NCI-H1930 (cell line): Measurements from ENCODE around the gene ACTL8.

Experiments used
- DNase-seq, 2 experiments: peaks; one replicate each; lab custom pipeline; 2025; lab: John Stamatoyannopoulos, UW

Gene ACTL8

DNA sequence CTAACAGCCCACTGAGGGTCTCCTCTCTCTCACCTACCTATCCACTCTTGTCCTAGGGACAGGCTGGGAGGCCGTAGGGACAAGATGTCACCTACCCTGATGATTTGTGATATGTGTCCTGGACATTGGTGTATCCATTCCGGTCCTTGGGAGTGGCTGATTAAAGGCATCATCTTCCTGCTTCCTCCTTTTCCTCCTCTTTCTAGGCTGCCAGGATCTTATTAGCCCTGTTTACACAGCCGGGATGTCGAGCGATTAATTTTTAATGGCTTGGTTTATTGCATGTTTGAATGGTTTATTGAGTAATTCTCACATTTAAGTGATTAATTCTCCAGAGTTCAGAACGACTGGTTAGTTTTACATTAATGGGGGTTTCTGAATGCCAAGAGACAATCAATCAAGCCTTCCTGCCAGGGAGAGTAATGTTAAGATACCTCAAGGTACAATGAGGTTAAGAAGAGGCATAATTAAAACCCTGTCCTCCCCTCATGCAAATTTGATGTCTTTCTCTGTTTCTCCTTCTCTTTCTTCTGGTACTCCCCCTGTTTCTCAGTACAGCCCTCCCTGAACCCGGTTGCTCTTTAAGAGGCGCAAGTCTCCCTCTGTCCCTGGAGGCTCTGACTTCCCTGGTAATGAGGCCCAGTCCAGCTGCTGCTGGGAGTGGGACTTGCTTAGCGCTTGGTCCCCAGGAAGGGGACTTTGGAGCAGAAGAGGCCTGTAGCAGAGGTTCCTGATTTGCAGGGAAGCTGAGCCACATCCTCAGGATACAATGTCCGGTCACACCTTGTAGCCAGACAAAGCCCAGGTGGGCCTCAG, 50.9 kb downstream of the ACTL8 start:
- DNase-seq = no peak

DNA sequence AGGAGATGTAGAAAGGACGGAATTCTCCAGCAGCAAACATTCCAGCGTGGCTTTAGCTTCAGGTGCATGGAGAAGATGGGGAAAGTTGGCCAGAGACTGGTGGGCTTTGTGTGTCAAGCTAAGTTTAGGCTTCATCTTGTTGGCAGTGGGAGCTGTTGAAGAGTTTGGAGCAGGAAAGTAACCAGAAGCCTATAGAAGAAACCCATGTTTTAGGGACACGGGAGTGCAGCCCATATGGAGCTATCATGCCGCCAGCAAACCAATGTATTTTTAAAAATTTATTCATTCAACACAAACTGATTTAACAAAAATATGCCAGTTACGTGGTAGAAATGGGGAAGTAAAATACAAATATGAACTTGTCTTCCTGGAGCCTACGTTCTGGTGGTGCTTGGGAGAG, 53.7 kb downstream of the ACTL8 start:
- no peak for DNase-seq

DNA sequence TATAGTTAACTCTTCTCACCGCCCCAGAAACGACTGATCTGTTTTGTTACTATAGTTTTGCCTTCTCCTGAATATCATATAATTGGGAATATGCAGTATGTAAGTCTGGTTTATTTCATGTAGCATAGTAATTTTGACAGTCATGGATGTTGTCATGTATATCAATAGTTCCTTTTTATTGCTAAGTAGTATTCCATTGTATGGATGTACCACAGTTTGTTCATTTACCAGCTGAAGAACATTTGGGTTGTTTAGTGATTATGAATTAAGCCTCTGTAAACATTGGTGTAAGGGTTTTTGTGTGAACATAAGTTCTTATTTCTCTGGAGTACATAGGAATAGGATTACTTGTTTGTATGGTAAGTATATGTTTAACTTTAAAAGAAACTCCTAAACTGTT, 55.5 kb downstream of the ACTL8 start:
- no peak for DNase-seq

DNA sequence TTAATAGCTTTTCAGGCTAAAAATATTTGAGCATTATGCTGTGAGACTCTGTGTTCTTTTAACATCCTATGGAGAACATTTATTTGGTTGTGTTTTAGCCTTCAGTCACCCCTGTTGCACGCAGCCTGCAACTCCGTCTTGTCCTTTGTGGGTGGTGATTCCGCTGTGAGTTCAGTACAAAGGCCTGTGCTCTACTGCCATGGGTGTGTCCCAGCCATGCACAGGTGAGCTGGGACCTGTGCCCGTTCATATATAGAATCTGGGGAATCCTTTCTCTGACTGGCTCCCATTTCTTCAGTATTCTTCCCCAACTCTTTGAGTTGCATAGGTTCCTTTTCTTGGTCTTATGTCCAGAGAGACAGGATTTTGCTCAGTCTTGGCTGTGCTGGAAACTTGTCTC, 61.4 kb downstream of the ACTL8 start:
- no peak for DNase-seq

DNA sequence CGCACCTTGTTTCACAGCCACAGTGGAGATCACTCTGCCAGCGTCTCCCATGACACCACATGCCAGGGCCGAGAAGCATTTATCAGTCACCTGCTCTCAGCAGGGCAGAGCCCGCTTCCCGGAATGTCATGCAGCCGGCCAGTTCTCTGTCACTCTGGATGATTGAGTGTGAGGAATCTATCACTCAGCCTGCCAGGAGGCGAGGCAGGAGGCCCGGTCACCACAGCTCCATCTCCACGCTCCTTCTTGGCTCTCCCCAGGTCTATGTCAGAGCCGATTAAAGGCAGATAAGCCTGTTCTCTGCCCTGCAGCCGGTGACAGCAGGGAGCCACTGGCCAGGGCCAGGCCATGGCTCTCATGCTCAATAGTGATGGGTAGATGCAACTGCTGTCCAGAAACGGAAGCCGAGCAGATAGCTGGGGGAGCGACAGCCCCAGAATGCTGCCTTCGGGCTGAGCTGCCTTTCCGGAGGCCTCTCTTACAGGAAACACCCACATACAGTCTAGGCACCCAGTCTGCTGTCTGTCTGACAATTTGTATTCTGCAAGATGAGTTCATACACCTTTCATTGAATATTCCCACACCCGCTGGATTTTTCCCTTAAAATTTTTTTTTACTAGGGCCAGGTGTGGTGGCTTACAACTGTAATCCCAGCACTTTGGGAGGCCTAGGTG, 64.1 kb downstream of the ACTL8 start:
- no peak for DNase-seq

DNA sequence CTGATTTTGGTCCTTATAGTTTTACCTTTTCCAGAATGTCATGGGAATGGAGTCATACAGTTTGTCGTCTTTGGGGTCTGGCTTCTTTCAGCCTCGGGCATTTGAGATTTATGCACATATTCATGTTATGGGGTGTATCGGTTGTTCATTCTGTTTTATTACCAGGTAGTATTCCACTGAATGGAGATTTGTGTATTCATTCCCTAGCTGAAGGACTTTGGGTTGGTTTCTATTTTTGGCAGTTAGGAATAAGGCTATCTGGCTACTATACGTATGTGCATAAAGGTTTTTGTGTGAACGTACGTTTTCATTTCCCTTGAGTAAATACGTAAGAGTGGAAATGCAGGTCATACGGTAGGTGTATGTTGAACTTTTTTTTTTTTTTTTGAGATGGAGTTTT, 65.1 kb downstream of the ACTL8 start:
- DNase-seq = no peak

DNA sequence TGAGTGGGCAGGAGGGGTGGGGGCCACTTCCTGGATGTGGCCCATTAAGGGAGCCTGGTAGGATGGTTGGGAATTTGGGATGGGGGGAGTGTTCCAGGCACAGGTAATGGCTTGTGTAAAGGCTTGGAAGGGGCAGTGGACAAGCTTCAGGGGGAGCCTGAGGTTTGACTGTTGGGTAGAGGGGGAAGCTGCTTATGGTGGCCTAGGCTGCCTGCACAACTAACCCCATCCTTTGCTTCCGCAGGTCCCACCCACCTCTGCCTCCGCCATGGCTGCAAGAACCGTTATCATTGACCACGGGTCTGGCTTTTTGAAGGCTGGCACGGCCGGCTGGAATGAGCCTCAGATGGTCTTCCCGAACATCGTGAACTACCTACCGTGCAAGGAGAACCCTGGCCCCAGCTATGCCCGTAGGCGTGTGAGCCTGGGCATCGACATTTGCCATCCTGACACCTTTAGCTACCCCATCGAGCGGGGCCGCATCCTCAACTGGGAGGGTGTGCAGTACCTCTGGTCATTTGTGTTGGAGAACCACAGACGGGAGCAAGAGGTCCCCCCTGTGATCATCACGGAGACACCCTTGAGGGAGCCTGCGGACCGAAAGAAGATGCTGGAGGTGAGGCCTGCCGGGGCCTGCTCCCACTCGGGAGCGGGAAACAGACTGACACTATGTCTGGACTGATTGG, 67.8 kb downstream of the ACTL8 start:
- DNase-seq = no peak

DNA sequence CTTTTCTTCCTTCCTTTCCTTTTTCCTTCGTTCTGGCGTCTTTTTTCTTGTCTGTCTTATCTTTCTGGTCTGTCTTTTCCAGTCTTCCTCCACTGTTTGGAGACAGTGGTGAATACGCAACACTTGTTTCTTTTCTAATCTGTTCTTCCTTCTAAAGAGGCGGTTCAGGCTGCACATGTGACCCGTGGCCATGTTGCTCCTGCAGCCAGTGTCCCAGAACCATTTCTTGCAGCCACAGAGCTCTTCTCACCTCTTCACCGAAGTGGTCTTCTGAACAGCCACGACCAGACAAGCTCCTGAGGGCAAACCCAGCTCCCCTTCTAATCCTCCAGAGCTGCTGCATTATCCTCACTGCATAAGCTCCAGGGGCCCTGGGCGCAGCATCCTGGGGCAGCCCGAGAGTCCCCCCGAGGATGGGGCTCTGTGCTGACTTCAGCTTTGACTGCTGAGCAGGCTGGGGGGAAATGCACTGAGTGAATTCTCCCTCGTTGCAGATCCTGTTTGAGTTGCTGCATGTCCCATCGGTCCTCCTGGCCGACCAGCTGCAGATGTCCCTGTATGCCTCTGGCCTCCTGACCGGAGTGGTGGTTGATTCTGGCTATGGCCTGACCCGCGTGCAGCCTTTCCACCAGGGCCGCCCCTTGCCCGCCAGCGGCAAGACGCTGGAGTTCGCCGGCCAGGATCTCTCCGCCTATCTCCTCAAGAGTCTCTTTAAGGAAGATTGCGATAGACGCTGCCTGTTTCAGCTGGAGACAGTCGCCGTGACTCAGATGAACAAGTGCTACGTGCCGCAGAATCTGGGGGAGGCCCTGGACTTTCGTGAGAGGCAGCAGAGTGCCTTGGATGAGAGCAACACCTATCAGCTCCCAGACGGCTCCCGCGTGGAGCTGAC, 70.4 kb downstream of the ACTL8 start:
- DNase-seq = no peak

DNA sequence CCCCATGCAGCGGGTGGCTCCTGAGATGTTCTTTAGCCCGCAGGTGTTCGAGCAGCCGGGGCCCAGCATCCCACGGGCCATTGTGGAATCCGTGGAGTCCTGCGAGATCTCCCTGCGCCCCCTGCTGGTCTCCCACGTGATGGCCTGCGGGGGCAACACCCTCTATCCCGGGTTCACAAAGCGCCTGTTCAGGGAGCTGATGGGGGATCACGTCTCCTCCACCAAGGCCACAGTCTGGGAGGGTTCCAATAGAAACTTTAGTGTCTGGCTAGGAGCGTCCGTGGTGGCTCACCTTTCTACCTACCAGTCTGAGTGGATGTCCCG, 71.0 kb downstream of the ACTL8 start:
- DNase-seq = peak in 1 of 2 experiments; percentile 2

DNA sequence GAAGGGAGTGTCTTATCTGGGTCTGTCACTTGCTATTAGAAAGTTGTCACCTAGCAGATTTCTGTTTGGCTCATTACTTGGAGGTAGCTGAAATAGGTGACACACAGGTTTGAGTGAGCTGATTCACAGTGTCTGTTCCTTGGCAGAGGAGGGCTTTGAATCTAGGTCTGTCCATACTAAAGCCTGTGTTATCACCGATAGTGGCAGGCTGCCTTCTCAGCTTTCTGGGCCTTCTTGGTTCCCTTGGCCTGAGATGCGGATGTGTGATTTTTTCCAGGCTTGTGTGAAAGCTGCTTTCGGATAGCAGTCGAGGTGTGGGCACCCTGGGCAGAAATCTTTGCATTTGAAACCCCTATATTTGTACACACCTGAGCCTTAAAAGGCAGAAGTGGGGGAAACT, 73.9 kb downstream of the ACTL8 start:
- DNase-seq = no peak

DNA sequence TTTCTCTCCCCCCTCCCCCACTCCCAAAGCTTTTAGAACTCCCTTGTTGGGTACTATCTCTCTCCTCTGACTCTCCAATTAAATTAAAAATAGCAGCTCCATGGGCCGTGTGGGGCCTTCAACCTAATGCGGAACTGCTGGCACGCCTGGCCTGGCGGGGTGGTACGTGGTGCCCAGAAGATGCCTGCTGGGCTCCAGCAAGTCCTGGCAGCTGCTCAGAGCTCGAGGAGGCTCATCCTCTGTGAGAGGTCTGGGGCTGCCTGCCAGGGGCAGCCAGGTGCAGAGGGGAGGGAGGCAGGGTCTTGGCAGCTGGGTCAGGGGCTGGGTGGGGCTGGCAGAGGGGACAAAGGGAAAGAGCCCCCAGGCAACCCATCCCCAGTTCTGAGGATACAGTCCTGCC, 74.4 kb downstream of the ACTL8 start:
- DNase-seq = no peak

DNA sequence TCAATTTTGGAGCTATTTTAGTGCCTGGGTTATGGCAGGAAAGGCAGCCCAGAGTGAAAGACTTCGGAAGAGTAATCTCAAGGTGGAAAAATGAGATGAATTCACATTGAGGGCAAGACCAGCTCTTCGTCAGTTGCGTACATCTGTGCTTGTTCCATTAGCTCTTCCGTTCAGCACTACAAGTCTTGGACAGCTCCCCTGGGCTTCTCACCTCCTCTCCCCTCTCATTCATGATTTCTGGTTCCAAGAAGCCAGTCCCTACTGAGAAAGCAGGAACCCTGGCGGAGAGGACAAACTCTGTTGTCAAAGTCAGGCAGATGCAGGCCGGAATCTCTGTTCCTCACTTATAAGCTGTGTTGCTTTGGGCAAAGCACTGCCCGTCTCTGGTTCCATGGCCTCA, 76.5 kb downstream of the ACTL8 start:
- DNase-seq = no peak

DNA sequence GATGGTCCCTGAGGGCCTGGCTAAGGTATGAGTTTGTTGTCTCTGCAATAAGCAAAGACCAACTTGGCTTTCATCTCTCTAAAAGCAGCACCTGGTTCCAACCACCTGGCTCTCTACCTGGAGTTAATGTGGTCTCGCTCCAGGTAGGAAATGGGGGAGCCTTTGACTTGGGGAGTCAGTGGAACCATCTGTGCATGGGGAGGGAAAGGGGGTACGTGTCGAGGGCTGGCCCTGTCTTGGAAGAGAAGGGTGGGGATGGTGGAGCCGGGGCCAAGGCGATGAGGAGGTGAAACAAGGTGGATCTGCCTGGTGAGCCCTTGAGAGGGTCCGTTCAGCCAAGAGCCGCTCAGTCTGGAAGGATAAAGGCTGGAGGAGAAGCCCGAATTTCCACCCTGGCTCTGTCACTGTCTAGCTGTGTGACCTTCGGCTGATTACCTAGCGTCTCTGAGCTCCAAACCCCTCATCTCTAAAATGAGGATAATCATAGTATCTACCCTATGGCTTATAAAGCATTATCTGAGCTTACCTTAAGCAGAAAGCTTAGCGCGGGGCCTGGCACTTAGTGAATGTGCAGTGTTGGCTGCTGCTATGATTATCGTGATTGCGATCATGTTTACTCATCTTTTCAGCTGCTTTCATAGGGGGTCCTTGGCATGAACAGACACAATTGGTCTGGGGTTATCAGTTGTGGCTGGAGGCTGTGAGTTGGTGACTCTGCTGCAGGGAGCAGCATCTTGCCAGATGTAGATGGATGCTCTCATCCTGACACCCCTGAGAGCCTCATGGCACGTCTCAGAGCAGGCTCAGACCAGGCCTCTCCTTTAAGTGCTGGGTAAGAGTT, 78.7 kb downstream of the ACTL8 start:
- DNase-seq = no peak

DNA sequence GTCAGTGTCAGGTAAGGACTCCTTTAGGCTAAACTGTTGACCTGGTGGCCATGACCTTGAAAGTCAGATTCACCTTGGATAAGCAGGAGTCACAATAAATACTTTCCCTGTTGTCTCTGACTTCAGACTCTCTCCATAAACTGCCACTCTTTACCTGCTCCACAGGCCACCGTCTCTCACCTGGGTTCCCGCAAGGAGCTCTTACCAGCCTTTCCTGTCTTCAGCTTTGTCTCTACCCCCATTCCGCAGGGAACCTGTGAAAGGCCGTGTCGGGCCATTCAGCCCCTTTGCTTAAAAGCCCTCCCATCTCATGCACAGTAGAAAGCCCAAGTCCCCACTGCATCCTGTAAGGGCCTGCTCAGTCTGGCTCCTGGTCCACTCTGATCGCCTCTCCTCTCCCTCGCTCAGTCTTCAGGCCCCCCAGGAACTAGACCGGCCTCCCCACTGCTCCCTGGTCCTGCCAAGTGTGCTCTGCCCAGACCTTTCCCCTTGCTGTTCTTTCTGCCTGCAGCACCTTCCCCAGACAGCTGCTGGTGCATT, 79.5 kb downstream of the ACTL8 start:
- no peak for DNase-seq

DNA sequence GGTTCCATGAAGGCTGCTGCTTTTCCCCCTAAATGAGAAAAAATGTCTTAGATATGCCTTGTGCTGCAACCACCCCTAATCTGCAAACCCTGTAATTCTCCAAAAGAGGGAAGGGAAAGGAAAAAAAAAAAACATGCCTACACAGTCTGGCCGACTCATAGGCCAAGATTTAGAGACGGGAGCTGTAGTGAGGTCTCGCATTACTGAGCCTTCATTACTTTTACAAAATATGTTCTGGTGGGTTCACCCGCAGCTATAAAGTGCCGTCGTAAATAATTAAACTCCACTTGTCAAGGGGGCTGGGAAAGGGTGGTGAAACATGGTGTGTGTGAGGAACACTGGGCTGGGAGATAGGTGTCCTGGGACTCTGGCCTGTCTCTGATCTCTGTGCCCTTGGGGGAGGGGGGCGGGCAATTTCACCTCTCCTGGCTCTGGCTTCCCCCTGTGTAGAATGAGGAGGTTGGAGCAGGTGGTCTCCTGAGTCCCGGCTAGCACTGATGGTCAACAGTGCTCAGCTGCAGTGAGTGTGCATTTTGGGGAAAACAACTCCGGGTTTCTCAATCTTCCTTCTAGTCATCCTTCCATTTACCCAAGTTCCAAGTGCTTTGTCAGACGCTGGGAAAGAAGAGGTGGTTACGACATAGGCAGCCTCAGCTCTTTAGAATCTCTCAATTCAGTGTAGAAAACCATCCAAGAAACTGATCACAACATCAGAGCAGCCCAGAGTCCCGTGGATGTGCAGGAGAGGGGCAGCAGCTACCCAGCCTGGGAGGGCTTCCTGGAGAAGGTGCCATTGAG, 82.3 kb downstream of the ACTL8 start:
- no peak for DNase-seq

DNA sequence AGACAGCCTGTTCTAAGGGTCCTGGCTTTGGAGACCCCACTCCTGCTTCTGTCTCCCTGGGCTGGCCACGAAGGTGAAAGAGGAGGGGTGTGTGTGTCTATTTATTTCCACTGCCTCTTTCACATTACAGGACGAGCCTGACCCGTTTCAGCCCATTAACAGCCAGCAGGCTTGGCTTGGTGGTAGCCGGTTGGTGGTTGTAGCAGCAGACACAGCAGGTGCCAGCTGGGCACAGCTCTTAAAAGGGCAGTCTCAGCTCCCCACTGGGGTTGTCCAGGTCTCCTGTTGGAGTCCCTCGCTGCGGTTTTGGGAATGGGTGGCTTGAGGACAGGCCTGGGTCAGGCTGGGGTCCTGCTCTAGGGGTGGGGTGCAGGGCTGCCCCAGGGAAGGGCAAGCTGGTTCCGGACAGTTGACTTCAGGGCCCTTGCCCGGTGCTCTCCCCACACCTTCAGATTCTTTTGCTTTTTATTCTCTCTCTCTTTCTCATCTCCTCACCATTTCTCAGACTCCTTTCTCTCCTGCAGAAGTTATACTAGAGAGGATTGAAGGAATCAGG, 84.6 kb downstream of the ACTL8 start:
- DNase-seq = no peak

DNA sequence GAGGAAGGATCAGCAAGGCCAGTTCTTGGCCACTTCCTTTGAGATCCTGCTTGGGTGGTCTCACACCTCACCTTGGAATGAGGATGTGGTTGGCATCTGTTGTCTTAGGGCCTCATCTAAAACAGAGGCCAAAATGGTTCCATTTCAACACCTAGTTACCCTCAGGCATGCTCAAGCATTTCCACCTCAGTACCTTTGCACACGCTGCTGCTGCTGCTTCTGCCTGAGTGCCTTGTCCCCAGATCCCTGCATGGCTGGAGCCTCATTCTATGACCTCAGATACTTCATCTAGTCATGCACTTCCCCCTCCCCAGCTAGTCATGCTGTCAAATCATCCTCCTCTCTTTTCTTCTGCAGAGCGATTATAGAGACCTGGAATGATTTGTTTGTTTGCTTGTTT, 86.8 kb downstream of the ACTL8 start:
- DNase-seq = no peak

DNA sequence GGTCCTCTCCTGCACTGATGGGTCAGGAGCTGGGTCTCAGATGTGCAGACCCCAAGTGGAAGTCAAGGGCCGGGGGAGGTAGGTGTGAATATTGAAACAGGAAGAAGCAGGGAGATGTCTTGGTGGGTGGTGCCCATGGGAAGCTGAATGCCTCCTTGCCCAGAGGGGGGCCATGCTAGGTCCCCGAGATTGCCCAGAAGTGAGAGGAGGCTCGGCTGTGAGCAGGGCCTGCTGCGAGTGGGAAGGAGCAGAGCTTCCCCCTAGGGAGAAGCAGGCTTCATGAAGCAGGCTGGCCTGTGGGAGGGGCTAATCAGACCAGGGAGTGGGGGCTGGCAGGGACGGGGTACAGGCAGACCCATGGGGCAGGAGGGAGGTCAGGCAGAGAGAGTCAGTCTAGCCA, 87.6 kb downstream of the ACTL8 start:
- DNase-seq = no peak

DNA sequence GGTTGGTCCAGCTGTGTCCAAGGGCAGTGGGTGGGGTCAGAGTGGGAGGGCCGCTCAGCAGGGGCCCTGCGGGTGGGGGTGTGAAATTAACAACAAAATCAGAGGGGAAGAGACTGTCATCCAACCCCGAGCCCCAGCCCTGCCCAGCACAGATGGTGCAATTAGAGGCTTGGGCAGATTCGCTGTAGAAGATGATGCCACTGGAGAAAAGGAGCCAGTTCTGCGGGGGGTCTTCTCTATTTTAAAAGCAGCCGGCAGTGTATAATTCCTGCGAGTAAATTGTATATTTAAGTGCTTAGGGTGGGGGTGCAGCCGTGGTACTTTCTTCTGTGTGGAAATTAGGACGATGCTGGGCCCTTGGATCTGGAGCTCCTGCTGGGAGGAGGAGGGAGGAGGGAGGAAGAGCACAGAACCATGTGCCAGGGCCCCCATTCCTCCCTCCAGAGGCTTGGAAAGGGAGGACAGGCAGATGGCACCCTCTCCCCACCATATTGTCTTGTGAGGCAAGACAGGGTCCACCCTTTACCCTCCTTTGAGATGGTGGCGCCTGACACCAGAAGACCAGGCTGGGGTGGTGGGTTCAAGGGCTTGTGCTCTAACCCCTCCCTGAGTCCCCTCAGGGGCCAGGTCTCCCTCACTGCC, 89.2 kb downstream of the ACTL8 start:
- DNase-seq = no peak
